GM18907 (cell line): Measurements from ENCODE around the gene DGKE.
A peak's percentile ranks its signal among the peaks of the same experiment; 100 is the strongest.

Experiments
- ATAC-seq: cut with Tn5 transposase; IDR thresholded peaks from one replicate; pipeline ENCODE4 v1.9.1; 2021; ENCODE audit warnings: mild to moderate bottlenecking, moderate library complexity; ENCODE audit not compliant: unreplicated experiment

The DGKE gene

DNA sequence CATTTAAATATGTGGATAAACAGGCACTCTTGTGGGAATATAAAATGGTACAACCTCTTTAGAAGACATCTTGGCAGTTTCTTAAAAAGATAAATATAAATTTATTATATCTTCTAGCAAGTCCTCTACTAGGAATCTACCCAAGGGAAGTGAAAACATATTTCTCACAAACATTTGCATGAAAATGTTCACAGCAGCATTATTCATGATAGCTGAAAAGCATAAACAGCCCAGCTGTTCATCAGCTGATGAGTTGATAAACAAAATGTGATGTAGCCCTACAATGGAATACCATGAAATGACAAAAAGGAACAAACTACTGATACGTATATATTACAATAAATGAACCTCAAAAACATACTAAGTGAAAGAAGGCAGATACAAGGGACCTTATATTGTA is 12.0 kb downstream of the DGKE start:
- ATAC-seq, result peak; percentile 55

DNA sequence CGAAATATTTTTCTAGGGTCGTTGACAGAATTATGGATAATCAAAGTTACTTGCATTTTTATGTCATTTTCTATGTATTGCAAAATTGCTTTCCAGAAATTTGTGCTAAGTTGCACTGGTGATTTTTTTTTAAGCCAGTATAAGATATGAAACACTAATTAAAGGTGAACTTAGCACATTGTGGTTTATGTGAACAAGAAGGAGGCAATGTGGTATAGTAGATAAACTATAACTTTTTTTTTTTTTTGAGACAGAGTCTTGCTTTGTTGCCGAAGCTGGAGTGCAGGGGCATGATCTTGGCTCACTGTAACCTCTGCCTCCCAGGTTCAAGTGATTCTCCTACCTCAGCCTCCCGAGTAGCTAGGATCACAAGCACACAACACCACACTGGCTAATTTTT is 13.2 kb downstream of the DGKE start:
- no peak for ATAC-seq

DNA sequence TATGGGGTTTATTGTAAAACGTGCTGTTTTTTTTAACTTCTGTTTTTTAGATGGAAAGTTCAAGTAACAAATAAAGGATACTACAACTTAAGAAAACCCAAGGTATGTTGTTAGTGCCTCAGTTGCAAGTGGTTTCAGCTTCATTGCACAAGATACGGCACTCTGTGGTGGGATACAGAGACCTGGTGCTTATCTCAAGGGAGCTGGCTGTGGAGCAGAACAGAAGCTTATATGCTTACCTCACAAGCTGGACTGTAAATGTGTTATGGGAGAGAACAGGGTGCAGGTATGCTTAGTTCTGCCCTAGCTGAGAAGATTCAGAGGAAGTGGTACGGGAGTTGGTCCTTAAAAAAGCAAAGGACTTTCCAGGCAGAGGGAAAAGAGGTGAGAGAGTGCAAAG is 15.2 kb downstream of the DGKE start:
- no peak for ATAC-seq

DNA sequence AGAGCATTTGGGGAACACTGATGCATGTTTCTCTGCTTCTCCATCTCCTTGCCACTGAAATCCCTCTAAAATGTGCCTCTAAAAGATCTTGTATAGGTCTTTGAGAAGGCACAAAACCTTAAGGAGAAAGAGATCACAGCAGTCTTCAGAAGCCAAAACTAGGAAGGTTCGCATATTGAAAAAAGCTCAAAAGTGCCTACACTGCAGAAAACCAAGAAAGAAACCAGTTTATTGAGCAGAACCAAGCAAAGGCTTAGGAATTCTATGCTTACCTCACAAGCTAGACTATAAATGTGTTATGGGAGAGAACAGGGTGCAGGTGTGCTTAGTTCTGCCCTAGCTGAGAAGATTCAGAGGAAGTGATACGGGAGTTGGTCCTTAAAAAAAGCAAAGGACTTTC is 16.6 kb downstream of the DGKE start:
- no peak for ATAC-seq

DNA sequence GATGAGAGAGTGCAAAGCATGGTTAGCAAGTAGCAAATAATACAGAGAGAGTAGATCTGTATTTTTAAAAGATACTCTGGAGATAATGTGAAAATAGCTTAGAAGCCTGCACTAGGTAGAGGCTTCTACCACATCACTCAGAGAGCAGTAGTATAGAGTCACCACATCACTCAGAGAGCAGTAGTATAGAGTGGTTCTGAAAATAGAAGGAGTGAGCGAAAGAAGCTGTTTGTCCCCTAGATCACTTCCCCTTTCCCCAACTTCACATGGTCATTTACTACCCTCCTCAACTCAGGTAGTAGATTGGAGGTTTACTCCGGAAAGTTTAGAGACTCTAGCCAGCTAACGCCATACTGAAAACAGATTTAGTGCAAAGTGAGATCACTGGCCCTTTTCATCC is 17.1 kb downstream of the DGKE start:
- no peak for ATAC-seq

DNA sequence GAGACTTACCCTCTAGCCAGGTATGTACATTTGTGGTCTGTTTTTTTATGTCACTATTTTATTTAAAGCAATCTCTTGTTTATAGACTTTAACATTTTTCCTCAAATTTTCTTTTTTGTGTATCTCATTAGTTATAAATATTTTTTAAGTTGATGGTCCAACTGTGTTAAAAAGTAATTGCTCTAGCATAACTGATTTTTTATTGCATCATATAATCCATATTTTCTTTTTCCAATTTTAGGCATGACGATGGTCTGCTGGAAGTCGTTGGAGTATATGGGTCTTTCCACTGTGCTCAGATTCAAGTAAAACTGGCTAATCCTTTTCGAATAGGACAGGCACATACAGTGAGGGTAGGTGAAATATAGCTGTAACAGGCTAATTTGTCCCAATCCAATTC is 27.9 kb downstream of the DGKE start:
- ATAC-seq, result no peak

DNA sequence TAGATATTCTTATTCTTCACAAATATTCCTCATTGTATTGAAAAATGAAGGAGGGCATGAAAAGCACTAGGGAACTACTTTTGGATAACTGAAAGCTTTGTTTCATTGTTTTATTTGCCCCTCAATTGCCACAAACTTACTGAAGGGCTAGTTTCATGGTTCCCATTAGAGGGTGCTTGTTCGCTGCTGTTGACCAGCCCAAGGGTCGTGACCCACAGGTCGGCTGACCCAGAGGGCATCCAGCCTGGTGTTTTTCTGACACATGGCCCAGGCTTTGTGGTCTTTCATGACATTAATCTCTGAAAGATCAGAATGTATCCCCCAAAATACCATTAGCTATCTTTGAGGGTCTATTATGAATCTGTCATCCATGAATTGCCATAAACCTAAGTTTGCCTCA is 30.0 kb downstream of the DGKE start:
- no peak for ATAC-seq

DNA sequence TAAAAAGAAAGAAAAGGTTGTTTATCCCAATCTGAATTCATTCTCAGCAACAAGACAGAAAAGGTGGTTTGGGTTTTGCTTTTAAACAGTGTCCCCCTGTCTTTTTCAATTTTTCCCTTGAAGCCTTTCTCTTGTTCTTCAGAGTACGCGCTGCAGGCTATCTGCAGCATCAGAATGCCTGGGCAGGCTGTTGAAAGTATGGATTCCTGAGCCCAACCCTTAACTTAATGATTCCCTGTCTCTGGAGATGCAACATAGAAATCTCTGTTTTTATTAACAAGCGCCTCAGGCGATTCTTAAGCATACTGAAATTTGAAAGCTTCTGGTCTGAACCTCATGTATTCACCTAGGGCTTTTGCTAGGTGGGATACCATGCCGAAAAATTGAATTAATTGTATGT is 32.1 kb downstream of the DGKE start:
- no peak for ATAC-seq

DNA sequence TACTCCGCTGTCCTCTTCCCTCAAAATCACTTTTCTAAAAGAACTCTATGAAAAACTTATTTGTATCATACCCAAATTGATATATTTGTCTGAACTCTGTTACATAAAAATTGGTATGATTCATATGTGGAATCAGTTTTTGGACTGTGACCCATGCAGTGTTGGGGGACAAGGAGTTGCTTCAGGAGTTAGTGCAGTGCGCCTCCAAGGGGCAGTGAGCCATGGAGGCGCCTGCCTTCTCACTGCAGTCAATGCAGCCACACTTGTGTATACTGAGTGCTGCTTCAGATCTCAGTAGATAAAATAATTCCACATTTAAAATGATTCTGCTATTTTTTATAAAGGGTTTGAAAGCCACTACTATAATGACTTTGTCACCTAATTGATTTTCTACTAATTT is 32.5 kb downstream of the DGKE start:
- ATAC-seq, result no peak

DNA sequence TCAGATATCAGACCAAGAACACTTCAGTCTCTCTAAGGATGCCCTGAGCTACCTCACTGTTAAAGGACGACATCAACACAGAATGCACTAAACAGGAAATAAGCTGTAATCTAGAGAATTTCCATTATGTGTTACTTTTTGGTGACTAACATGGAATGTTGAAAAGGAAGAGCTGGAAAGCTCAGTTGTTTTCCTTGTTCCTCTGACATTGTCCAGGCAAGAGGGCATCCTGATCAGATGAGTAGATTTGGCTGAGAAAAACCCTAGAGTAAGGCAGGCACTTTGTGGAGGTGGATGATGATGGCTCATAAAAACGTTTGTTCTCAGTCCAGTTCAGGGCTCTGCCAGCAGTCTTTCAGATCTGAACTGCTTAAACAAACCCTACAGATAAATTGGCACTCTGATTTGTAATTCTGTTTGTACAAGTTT is 34.0 kb downstream of the DGKE start:
- no peak for ATAC-seq

DNA sequence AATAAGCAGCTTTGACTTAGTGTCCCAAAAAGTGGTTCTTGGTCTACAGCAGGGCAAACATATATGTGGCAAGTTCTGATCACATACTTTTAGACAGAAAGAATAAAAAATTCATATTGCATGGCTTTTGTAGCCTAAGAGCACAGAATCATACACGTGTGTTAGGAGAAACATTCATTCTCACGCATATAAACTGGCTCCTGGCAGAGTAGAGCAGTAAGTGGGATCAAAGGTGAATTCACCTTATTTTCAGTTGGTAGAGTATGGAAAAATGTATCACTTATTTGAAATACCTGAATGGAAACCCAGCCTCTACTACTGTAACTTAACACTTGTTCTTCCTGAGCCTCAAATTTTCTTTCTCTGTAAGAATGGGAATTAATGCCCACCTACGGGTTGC is 34.8 kb downstream of the DGKE start:
- ATAC-seq, result no peak

DNA sequence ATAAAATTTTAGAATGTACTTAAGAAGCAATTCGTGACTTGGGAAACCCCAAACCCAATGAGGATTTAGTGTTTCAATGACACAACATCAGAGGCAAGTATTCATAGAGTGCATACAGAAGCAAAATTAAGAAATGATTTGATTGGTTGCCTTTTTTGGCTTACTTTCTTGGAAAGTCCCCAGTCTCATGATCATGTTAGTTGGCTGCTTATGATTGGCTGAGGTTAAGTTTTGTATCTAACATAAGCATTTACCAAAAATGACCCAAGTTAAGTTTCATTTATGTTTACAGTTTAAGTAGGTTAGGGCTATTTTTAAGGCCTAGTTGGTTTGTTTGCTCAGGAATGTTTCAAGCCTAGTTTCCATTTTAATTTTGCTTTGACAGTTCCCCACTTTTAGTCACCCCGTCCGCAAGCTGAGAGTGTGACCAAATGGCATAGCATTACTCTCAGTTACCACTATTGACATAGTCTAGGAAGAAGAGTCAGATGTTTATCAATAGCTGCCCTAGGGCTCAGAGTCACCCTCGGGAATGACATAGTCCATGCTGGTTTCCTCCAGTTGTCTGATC is 36.2 kb downstream of the DGKE start:
- ATAC-seq, result peak; percentile 50

DNA sequence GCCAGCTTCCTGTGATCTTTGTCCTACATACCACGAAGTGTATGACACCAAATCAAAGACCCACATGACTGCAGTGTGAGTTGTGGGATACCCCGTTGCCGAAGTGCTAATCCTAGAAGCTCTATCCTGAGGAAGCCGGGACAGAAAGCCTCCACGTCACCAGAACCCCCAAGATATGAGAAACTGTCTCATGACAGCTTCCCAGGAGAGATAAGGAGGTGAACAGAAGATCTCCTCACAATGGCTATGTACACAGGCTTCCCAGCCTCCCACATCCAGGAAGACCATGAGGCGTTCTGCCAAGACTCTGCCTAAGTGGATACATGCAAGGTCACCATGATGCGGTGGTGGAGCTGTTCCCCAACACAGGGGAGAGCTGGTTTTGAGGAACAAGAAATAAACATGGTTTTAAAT is 42.8 kb downstream of the DGKE start:
- no peak for ATAC-seq

DNA sequence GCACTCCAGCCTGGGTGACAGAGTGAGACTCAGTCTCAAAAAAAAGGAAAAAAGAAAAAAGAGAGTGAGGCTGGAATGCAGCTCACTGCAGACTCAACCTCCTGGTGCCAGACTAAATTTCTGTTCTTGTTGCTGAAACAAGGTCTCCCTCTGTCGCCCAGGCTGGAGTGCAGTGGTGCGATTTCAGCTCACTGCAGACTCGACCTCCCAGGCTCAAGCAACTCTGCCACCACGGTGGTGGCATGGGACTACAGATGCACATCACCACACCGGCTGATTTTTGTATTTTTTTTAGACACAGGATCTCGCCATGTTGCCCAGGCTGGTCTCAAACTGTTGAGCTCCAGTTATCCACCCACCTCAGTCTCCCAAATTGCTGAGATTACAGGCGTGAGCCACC is 45.3 kb downstream of the DGKE start:
- ATAC-seq, result no peak

DNA sequence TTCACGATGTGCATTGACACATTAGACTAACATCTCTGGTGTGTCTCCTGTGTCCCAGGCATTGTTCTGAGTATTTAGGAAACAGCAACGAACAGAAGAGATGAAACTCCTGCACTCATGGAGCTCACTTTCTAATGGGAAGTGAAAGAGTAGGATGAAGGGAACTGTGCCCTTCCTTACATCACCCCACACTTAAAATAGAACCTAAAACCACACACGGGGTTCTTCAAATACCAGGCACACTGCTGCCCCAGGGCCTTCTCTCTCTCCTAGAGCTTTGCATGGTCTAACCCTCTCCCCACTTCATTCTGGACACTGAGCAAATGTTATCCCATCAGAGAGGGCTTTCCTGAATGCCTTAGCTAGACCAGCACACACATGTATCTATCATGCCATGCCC is 46.2 kb downstream of the DGKE start:
- ATAC-seq, result no peak

DNA sequence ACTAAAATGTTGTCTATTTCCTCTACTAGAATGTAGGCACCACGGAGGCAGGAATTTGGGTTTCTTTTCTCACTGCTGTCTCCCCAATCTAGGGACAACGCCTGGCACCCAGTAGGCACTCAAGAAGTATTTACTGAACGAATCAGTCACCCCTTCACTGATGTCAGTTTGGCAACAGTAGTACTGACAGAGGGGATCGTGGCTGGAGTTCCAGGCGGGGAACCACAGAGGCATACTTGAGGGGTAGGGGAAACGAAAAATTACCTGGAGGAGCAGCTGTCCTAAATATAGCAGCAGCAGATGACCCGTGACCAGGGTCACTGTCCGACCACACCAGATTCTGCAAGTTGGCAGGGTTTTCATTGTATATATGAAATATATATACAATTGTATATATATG is 46.6 kb downstream of the DGKE start:
- ATAC-seq, result no peak

DNA sequence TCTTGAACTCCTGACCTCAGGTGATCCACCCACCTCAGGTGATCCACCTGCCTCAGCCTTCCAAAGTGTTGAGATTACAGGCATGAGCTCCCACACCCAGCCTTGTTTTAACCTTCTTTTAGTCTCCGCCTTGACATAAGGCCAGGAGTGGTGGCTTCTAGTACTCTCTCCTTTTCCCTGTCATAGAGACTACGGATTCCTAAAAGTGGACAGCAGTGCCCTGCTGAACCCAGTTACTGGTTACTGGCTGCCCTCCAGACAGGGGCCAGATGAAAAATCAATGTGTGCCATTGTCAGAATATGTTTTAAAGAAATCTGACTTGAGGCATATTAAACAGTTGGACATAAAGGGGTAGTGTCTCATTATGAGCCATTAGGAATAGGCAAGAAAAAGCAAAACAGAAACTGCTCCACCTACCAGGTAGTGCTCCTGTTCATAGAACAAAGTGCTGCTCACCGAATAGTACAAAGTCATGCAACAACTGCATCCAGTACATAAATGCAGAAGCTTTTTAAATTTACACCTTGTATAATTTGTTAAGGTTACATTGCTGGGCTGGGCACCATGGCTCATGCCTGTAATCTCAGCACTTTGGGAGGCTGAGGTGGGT is 47.8 kb downstream of the DGKE start:
- no peak for ATAC-seq

DNA sequence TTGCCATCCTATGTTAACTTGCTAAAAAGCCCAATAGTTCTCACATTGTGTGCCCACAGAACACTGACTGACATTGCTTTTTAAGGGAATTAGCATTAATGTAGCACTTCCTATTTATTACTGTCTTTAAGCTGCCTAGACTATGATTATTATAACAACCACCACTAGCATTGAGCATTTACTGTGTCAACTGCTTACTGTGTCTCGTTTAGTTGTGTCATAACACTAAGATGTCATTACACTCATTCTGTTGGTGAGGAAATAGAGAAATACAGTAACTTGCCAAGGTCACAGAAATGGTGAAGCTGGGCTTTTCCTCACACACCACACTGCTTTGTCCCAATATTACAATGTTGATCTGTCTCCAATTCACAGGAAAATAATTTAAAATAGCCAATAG is 49.7 kb downstream of the DGKE start:
- ATAC-seq, result no peak

DNA sequence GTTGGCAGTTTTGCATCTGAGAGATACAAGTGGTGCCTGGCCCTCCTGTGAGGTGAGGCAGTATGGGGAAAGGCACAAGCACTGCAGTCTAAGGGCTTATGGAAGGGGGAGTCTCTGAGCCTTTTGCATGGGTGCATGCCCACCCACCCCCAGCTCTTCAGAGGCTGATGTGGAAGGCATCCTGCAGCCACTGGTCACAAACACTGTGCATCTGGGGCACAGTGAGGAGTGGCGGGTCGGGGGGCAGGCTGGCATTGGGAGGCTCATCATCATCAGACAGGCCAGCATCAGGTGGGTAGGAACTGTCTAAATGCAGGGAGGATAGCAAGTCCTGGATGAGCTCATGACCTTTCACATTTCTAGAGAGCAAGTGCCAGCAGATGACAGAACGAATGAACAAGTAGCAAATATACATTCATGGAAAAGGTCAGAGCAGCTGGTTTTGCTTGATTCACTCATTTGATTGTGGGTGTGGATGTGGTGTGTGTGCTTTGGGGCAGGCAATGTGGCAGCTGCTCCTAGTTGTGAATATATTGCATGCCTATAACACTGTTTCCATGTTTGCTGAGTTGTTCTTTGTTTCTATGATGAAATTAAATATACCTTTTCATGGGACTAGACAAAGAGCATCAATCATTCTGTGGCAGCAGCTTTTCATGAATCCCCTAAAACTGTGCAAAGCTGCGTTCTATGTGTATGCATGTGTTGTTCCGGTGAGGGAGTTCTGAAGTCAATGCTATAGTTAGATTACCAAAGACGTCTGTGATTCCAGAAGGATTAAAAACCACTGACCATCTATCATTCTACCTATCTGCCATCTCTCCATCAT is 50.7 kb downstream of the DGKE start:
- ATAC-seq, result no peak

DNA sequence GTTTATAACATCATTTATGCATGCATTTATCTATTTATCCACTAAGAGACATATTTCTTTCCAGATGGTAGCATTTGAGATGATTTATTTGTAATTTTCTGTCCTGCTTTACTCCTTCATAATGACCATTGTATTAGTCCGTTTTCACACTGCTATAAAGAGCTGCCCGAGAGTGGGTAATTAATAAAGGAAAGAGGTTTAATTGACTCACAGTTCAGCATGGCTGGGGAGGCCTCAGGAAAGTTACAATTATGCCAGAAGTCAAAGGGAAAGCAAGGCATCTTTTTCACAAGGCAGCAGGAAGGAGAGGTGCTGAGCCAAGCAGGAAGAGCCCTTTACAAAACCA is 51.3 kb downstream of the DGKE start:
- no peak for ATAC-seq

DNA sequence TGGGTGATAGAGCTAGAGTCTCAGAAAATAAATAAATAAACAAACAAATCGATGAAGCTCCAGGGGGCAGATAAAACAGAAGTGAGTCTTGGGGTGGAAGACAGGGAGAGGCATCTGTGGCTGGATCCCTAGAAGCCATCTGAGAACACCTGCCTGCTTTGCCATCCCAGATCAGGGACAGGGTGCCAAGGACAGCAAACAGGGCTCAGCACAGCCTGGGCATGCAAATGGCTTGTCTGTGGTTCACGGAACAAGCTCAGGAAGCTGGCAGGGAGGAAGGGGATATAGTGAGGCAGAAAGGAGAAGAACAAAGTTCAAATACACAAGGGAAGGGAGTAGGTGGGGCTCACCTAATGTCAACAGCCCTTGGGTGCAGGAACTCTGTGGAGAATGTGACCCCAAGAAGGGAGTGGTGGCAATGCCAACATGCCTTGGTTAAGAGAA is 52.4 kb downstream of the DGKE start:
- ATAC-seq, result no peak

DNA sequence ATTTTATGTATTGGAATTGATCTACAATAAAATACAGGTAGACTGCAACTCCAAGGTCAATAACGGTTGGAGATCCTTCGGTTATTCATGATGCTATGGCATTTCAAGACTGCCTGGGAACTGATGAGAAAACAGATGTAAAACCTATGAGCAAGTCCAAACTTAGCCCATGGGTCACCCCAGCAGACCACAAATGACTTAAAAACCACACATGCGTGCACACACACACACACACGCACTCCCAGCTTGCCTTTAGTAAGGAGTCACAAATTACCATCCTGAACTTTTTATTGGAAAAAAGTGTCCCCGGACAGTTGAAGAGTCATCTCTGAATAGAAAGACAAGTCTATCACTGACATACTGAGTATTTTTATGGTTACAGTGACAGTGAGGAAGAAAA is 53.2 kb downstream of the DGKE start:
- no peak for ATAC-seq
